ENCODE data around the gene SLC44A1.

DNA sequence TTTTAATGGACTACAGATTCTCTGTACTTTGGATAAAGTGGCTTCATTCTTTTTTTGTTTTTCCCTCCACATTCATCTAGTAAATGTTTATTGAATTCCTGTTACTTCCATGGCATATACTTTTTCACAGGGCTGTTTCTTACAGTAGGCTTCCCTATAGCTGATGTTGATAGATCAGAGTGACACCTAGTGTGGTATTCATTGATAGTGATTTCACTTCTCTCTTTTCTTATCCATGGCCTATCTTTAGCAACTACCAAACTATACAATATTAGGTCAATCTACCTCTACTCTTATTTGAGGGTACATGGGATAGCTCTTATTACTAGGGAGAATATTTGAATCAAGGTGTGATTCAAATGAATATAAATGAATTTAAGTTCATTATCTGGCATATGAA lies 239.2 kb downstream of the SLC44A1 start:
- TF ChIP-seq POLR2AphosphoS5 (IDR thresholded peaks at IDR 0.05; ENCODE audit: low read depth) (no peak), SPI1 (IDR thresholded peaks at IDR 0.05; ENCODE audit: borderline replicate concordance, low read depth) (no peak), GABPA (IDR thresholded peaks at IDR 0.05; ENCODE audit: low read depth) (no peak)
- TF ChIP-seq, protein P1, sequence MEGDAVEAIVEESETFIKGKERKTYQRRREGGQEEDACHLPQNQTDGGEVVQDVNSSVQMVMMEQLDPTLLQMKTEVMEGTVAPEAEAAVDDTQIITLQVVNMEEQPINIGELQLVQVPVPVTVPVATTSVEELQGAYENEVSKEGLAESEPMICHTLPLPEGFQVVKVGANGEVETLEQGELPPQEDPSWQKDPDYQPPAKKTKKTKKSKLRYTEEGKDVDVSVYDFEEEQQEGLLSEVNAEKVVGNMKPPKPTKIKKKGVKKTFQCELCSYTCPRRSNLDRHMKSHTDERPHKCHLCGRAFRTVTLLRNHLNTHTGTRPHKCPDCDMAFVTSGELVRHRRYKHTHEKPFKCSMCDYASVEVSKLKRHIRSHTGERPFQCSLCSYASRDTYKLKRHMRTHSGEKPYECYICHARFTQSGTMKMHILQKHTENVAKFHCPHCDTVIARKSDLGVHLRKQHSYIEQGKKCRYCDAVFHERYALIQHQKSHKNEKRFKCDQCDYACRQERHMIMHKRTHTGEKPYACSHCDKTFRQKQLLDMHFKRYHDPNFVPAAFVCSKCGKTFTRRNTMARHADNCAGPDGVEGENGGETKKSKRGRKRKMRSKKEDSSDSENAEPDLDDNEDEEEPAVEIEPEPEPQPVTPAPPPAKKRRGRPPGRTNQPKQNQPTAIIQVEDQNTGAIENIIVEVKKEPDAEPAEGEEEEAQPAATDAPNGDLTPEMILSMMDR (IDR thresholded peaks at IDR 0.05; ENCODE audit: insufficient read depth, low read length) = no peak
- TF ChIP-seq, protein P2, sequence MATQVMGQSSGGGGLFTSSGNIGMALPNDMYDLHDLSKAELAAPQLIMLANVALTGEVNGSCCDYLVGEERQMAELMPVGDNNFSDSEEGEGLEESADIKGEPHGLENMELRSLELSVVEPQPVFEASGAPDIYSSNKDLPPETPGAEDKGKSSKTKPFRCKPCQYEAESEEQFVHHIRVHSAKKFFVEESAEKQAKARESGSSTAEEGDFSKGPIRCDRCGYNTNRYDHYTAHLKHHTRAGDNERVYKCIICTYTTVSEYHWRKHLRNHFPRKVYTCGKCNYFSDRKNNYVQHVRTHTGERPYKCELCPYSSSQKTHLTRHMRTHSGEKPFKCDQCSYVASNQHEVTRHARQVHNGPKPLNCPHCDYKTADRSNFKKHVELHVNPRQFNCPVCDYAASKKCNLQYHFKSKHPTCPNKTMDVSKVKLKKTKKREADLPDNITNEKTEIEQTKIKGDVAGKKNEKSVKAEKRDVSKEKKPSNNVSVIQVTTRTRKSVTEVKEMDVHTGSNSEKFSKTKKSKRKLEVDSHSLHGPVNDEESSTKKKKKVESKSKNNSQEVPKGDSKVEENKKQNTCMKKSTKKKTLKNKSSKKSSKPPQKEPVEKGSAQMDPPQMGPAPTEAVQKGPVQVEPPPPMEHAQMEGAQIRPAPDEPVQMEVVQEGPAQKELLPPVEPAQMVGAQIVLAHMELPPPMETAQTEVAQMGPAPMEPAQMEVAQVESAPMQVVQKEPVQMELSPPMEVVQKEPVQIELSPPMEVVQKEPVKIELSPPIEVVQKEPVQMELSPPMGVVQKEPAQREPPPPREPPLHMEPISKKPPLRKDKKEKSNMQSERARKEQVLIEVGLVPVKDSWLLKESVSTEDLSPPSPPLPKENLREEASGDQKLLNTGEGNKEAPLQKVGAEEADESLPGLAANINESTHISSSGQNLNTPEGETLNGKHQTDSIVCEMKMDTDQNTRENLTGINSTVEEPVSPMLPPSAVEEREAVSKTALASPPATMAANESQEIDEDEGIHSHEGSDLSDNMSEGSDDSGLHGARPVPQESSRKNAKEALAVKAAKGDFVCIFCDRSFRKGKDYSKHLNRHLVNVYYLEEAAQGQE (IDR thresholded peaks at IDR 0.05; ENCODE audit: insufficient replicate concordance, low read depth) = no peak
